HCT116 (cell line): Measurements from ENCODE around the gene TPK1.

ENCODE experiments used
- ATF3 ChIP-seq: IDR thresholded peaks from 2 replicates; pipeline ENCODE4 v1.6.1; 2012
- CBX3 ChIP-seq: IDR thresholded peaks from 2 replicates; pipeline ENCODE4 v1.6.1; 2012; ENCODE audit warnings: low read depth
- CTCF ChIP-seq, 3 experiments: fragments of 200-600 bp in 1 of 3; sonication (generic) in 1 of 3; IDR thresholded peaks in 2 of 3; conservative IDR thresholded peaks in 1 of 3; 2 replicates each; pipeline ENCODE4 v1.5.1; 2012 to 2017; ENCODE audit warnings: low read depth in 2 of 3, low read length in 2 of 3, antibody characterized with exemption in 1 of 3, borderline replicate concordance in 1 of 3, control low read depth in 1 of 3, mild to moderate bottlenecking in 1 of 3, mixed read lengths in 1 of 3, mixed run types in 1 of 3, moderate library complexity in 1 of 3; ENCODE audit not compliant: insufficient read depth in 1 of 3
- ELF1 ChIP-seq: IDR thresholded peaks from 2 replicates; pipeline ENCODE4 v1.6.1; 2012; ENCODE audit warnings: low read depth, borderline replicate concordance
- EZH2 ChIP-seq: fragments of 200-600 bp; sonication (generic); IDR thresholded peaks from 2 replicates; pipeline ENCODE4 v1.6.1; 2017; ENCODE audit warnings: antibody characterized with exemption, mixed run types
- EZH2phosphoT487 ChIP-seq: fragments of 200-600 bp; IDR thresholded peaks from 2 replicates; pipeline ENCODE4 v1.6.1; 2018; ENCODE audit warnings: antibody characterized with exemption, borderline replicate concordance
- MAX ChIP-seq: IDR thresholded peaks from 2 replicates; pipeline ENCODE4 v1.6.1; 2012
- POLR2A ChIP-seq: IDR thresholded peaks from 2 replicates; pipeline ENCODE4 v1.7.0; 2011; ENCODE audit warnings: borderline replicate concordance; ENCODE audit not compliant: insufficient read depth, insufficient read length; ENCODE audit errors: extremely low read depth
- POLR2AphosphoS5 ChIP-seq: IDR thresholded peaks from 2 replicates; pipeline ENCODE4 v1.6.1; 2011; ENCODE audit warnings: mild to moderate bottlenecking, low read depth, low read length, moderate library complexity
- RAD21 ChIP-seq: IDR thresholded peaks from 2 replicates; pipeline ENCODE4 v1.6.1; 2012; ENCODE audit warnings: low read depth, mild to moderate bottlenecking
- SIN3A ChIP-seq: IDR thresholded peaks from 2 replicates; pipeline ENCODE4 v1.6.1; 2012; ENCODE audit warnings: low read depth
- SP1 ChIP-seq: IDR thresholded peaks from 2 replicates; pipeline ENCODE4 v1.6.1; 2012; ENCODE audit warnings: low read depth
- ZBTB33 ChIP-seq: IDR thresholded peaks from 2 replicates; pipeline ENCODE4 v1.6.1; 2011; ENCODE audit warnings: mild to moderate bottlenecking, low read length, moderate library complexity; ENCODE audit not compliant: insufficient replicate concordance; ENCODE audit errors: extremely low read depth
- ZFX ChIP-seq: fragments of 450-650 bp; IDR thresholded peaks from 2 replicates; pipeline ENCODE4 v1.6.1; 2017

GRCh38 chr7:144500225-144500624, 335.6 kb downstream of the TPK1 start:
- TF ChIP-seq CTCF (IDR thresholded peaks at IDR 0.05 in 2 of 3, conservative IDR thresholded peaks at IDR 0.05 in 1 of 3; ENCODE audit: borderline replicate concordance in 1 of 3, insufficient read depth in 1 of 3, low read depth in 2 of 3, low read length in 2 of 3), result no peak
- no peak for TF ChIP-seq SP1
- no peak for TF ChIP-seq EZH2phosphoT487
- no peak for TF ChIP-seq RAD21
- TF ChIP-seq CBX3, result no peak
- TF ChIP-seq POLR2A, result no peak
- no peak for TF ChIP-seq ZFX
- no peak for TF ChIP-seq POLR2AphosphoS5
- TF ChIP-seq ELF1, result no peak
- no peak for TF ChIP-seq ZBTB33
- no peak for TF ChIP-seq EZH2
- TF ChIP-seq ATF3, result no peak
- TF ChIP-seq MAX, result no peak
- no peak for TF ChIP-seq SIN3A
